Activated CD8-positive, alpha-beta memory T cell treated with anti-CD3 and anti-CD28 coated beads, Interleukin-2, amount 50 U/mL, for 4 hours (primary cell): ENCODE data around the gene CHRM5.
"Not testable (repeated sequence)": the region's sequence is repeated elsewhere in the genome, so short reads cannot be mapped to it uniquely, and the experiment has no call there.

Experiments used
- DNase-seq: peaks from one replicate; pipeline ENCODE4 v3.0.0-alpha.2; 2020

Gene CHRM5

DNA sequence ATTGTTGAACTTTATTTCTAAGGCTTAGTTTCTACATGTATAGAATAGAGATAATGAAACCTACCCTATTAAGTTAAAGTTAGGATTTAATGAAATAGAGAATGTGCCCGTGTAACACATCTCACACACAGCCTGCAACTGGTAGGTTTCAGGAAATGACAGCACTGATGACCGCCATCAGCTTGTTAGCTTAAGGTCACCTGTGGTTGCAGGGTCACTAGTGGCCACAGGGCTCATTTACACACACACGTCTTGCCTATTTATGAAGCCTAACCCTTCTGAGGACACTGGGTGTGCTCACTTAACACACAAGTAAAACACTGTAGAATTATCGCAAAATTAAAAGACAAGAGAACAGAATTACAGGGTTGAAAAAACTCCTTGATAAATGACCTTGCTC is 20.1 kb downstream of the CHRM5 start:
- no peak for DNase-seq

DNA sequence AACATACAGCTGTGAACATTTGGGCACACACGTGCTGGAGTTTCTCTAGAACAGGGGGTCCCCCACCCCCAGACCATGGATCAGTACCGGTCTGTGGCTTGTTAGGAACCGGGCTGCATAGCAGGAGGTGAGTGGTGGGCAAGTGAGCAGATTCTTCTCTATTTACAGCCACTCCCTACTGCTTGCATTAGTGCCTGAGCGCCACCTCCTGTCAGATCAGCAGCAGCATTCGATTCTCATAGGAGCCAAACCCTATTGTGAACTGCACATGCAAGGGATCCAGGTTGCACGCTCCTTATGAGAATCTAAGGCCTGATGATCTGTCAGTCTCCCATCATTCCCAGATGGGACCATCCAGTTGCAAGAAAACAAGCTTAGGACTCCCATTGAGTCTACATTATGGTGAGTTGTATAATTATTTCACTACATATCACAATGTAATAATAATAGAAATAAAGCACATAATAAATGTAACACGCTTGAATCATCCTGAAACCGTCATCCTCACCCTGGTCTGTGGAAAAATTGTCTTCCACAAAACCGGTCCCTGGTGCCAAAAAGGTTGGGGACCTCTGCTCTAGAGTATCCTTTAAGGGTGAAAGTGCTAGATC is 25.8 kb downstream of the CHRM5 start:
- no peak for DNase-seq

DNA sequence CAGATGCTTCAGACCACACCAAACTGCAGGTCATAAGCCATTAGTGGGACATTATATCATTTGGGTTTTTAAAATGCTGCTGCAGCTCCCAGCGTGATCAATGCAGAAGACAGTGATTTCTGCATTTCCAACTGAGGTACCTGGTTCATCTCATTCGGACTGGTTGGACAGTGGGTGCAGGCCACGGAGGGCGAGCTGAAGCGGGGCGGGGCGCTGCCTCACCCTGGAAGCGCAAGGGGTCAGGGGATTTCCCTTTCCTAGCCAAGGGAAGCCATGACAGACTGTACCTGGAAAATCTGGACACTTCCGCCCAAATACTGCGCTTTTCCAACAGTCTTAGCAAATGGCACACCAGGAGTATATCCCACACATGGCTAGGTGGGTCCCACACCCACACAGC is 27.4 kb downstream of the CHRM5 start:
- DNase-seq = not testable (repeated sequence)

DNA sequence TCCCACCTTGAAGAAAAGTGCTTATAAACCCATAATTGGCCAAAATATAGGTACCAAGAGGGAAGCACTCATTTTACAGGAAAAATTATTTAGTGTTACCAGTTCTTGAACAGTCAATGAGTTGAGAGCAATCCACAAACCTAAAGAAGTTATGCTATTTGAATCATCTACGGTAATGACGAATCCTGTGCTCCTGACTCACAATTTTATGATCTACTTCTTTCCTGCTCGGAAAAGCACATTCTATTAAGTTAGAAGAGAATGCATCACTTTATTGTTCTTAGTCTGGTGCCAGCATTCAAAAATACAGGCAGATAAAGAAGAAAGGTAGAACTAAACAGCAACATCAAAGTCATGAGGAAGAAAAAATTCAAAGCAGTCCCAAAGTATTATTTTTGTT is 33.2 kb downstream of the CHRM5 start:
- no peak for DNase-seq

DNA sequence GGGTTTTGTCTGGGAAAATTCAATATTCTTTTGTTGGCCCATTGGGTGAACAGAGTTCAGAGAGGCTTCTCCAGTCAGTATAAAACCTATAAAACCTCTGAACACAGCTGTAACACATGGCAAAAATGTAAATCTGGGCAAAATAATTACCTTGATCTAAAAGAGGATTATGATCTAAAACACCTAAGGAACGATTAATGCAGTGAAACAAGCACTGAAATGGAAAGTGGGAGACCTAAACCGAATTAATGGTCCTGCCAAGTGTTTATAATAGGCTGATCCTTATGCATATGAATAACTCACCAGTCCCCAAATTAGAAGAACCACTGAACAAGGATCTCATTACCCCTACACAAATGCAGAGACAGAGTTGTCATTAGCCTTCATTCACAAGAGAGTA is 38.1 kb downstream of the CHRM5 start:
- DNase-seq = no peak

DNA sequence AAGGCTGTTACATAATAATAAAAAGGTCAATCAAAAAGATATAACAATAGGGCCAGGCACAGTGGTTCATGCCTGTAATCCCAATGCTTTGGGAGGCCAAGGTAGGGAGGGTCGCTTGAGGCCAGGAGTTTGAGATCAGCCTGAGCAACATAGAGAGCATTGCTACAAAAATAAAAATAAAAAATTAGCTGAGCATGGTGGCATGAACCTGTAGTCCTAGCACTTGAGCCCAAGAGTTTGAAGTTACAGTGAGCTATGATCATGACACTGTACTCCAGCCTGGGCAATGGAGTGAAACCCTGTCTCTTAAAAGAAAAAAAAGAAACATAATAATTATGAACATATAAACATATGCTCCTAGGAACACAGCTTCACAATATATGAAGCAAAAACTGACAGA is 41.4 kb downstream of the CHRM5 start:
- DNase-seq = no peak

DNA sequence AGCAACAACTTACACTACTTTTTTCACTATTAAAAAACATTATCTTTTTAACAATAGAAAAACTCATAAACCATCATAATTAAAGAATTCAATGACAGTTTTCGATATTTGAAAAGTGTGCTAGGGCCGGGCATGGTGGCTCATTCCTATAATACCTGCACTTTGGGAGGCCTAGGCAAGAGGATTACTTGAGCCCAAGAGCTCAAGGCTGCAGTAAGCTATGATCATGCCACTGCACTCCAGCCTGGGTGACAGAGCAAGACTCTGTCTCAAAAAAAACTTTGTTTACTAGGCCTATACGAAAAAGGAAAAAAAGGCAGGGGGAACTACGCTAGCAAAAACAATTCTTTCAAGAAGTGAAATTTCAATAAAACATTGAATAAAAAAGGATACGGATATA is 42.6 kb downstream of the CHRM5 start:
- DNase-seq = no peak

DNA sequence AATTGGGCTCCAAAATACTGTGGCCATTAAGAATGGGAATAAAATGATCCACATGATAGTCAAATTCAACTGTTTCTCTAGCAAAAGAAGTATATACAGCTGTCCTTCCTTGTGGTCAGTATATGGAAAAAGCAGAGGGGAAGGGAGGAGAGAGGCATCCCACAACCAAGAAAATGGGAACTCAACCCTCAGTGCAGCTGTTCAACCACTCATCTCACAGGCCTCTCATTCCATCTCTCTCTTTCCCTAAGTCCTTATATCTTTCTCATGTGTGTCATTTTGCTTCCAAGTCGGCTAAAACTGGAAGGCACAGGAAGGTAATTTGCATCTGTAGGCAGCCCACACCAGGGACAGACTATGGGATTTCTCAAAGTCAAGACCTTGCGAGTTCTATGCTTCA is 43.2 kb downstream of the CHRM5 start:
- DNase-seq = no peak

DNA sequence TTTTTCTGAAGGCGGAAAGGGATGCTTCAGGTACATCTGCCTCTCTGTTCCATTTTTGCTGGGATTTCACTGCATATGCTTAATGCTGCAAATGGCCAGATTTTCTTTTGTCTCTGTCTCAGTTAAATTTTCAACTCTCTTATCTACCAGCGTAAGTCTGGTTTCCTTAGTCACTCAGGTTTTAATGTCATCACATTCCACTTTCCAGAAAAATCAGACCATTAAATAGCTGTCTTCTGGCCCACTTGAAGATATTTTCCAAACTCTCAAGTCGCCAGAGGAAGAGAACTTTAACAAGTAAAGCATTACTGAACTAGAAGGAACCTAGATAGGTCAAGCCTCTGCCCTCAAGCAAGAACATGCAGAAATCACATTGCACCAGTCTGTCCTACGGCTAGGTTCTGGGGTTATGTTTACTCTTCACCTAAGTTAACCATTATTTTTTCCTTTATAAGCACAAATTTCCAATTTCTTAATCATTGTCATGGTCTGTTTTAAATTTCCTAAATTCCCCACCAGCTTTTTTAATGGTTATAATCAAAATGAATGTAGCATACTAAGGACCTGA is 44.2 kb downstream of the CHRM5 start:
- DNase-seq = no peak

DNA sequence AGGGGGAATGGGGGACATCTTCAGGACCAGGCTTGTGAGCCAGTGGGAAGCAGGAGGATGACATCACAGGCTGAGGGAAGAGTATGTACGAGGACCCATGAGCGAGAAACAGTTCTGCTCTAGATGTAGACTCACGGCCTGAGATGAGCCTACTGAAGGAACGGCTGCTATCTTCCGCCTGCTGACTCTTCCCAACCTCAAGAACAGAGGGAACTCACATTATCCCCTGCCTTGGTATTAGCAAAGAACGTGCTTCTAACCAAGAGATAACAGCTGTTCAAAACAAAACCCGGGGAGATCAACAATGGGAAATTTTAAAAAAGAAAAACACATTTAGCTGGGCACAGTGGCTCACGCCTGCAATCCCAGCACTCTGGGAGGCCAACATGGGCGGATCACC is 45.4 kb downstream of the CHRM5 start:
- no peak for DNase-seq

DNA sequence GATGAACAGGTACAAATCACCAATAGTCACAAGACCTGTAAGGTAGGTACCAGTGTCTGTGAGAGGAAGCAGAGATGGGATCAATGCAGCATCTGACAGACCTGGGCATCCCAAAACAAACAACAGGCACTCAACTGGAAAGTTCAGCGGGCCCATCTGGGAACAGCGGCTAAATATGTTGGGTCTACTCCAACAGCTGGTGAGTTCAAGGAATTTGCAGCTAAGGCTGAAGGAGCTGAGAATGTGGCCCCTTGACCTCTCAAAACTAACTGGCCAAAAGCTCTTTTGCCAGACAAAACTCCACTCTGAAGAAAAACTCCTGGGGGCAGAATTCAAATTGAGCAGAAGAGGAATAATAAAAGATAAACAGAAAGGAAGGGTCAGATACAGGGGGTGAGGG is 46.3 kb downstream of the CHRM5 start:
- DNase-seq = no peak

DNA sequence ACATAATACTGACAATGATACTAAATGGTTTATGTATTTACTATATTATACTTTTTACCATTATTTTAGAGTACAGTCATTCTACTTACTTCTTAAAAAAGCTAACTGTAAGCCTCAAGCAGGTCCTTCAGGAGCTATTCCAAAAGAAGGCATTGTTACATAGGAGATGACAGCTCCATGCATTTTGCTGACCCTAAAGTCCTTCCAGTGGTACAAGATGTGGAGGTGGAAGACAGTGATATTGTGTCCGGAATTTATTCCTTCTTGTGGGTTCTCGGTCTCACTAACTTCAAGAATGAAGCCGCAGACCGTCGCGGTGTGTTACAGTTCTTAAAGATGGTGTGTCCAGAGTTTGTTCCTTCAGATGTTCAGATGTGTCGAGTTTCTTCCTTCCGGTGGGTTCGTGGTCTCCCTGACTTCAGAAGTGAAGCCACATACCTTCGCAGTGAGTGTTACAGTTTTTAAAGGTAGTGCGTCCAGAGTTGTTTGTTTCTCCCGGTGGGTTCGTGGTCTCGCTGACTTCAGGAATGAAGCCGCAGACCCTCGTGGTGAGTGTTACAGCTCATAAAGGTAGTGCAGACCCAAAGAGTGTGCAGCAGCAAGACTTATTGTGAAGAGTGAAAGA is 49.8 kb downstream of the CHRM5 start:
- DNase-seq = no peak

DNA sequence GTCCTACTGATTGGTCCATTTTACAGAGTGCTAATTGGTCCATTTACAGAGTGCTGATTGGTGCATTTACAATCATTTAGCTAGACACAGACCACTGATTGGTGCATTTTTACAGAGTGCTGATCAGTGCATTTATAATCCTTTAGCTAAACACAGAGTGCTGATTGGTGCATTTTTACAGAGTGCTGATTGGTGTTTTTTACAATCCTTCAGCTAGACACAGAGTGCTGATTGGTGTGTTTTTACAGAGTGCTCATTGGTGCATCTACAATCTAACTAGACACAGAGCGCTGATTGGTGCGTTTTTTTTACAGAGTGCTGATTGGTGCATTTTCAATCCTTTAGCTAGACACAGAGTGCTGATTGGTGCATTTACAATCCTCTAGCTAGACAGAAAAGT is 50.4 kb downstream of the CHRM5 start:
- not testable (repeated sequence) for DNase-seq

DNA sequence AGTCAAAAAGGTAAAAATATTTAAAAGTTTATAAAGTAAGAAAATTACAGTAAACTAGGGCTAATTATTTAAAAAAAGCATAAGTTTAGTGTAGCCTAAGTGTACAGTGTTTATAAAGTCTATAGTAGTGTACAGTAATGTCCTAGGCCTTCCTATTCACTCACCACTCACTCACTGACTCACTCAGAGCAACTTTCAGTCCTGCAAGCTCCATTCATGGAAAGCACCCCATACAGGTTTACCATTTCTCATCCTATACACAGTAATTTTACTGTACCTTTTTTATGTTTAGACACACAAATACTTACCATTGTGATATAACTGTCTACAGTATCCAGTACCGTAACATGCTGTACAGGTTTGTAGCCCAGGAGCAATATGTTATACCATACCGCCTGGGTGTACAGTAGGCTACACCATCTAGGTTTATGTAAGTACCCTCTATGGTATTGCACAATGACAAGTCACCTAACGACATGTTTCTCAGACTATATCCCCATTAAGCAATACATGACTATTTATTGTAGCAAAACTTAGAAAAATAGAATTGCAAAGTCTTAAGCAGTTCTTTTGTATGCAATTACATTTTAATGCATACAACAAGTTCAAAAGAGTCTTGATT is 51.2 kb downstream of the CHRM5 start:
- DNase-seq = no peak

DNA sequence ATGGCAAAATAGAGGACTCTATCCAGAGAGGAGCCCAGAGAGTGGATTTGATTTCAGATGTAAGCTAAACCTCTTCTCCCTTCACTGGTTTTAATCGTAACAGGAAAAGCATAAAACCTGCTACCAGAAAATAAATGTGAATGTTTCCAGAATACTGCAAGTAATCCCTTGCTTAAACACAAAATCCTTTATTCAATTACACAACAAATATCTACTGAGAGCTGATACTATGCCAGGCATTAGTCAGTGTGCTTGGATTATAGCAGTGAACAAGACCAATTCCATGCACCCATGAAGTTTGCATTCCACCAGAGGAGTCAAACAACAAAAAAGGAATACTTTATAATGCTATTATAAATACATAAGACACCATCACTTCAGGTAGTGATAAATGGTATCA is 55.6 kb downstream of the CHRM5 start:
- DNase-seq = no peak

DNA sequence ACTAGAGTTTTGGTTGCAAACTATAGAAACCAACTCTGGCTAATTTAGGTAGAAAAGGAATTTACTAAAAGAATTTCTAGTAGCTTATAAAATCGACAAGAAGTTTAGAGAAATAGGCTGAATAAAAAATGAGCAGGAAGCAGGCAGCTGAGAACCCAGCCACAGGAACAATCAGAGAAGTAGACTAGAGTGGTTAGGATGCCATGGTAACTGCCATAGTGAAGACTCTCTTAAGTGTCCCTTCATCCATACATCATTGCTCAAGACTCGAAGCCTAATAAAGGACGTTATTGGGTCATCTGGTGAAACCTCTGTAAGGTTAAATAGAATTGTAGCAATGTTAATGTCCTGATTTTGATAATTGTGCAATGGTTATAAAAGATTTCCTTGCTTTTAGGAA is 57.0 kb downstream of the CHRM5 start:
- DNase-seq = no peak

DNA sequence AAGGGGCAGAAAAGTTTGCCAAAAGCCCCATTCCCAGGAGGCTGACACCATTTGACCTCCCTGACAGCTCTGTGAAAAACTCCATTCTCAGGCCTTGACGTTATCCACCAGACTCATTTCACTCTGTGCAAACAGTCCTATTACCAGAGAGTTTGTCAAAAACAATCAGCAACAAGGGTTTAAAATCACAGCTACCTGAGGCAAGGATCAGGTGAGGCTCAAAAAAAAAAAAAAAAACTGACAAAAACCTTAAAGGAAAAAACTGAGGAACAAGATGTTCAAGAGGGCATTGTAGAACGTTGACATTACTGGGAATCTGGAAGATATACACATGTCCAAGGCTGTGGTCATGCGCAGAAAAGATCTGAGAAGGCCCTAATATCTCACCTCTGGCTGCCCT is 59.3 kb downstream of the CHRM5 start:
- DNase-seq = no peak

DNA sequence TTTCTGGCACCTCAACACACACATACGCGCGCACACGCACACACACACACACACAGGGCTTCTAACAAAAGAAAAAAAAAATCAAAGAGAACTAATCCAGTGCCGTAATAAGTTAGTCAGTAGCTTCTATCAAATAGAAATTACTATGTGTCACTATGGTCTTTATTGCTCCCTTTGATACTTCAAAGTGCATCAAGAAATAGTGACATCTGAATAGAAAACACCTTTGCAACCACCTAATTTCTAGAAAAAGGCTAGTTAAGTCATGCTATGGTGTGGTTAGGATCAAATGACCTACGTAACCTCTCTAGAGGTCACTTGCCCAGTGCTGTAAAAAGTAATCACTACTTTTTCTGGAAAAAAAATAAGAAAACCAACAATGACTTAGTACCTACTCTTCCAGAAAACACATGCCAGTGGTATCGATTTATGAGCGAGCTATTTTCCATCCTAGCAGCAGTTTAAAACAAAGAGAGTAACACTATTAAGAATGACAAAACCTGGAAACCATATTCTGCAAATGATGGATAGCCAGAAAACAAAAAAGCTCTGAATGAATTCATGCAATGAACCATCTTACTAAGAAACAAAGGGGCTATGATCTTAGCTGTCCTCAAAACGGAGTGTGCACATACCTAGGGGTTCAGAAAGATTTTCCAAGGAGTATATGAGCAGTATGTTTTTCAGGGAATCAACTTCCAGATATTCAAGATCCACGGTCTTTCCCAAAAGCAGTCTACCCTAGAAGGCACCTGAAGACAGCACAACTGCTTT is 63.9 kb downstream of the CHRM5 start:
- no peak for DNase-seq

DNA sequence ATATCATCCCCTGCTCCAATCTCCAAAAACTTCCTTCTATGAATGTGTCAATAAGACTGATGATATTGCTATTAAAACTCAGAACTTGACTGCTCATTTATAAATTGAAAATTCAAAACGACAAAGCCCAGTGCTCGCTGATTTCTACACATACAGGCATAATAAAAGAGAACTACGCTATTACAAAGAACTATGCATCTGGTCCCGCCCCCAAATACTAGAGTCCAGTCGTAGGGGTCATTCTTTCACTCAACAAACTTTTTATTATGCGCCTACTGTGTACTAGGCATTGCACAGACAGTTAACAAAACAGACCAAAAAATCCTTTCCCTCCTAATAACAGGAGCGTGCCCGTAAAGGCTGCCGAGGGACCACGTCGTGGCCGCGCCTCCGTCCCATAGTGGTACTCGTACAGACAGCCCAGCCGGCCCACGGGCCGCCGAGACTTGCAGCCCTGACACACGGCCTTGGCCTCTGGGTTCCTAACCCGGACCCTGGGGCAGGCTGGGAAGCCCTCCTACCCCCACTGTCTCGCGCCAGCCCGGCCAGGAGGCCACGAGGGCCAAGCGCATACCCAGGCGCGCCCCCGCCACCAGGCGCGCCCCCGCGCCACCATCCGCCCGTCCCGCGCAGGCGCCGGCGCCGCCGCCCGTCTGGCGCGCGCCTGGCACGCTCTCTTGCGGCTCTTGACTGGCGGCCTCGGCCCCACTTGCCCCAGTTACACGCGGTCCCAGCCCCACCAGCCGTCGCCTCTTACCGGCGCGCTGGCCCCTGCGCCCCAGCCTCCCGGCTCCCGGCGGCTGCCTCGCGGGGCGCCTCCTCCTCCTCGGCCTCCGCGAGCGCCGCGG is 70.0 kb downstream of the CHRM5 start:
- peak; percentile 80 for DNase-seq

DNA sequence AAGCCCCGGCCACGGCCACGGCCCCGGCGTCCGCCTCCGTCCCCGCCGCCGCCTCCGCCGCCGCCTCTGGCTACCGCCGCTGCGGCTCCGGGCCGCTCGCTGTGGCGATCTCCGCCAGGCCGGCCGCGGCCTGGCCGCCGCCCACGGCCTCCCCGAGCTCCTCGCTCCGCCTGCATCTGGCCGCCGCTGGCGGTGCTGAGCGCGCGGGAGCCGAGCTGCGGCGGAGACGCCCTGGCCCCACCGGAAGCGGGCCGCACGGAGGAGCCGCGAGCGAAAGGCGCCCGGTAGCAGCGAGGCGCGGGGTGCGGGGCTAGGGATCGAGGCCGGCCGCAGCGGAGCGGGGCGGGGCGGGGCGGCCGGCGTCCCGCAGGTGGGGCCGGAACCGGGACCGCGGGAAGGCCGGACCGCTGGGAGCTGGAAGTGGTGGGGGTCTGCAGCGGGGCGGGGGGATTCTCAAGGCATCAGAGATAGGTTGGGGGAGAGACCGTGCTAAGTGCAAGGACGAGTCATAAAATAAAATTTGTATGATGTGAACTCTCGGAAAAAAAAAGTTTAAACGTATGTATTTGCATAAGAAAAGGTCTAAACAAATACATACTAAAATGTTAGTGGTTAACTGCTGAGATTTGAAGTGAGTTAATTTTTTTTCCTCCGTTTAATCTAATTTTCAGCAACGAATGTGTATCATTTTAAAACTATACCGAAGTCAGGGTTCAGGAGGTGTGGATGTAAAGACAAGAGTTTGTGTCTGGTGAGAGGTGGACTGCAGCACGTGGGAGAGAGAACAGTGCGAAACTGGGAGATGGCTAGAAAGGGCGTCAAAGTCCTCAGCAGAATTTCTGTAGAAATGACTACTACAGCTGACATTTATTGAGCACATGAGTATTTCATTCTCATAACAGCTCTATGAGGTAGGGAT is 70.8 kb downstream of the CHRM5 start, which contains the start of gene AVEN:
AVEN (minus strand) TSS at position 334 of the 919 bp plus-strand sequence; CDS start at position 176, 158 bp downstream.
- DNase-seq = peak; percentile 59

DNA sequence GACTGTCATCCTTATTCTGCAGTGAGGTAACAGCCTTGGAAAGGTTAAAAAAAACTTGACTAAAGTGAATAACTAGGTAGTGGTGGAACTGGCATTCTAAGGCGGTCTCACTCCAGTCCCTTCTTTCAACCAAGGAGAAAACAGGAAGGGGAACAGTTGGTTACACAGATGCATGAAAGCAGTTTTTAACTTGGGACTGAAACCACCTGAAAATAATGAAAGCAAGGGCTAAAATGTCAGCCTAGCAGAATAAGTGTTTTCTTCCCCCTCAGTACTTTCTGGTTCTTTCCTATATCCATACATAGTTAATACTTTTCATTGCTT is 71.5 kb downstream of the CHRM5 start:
- DNase-seq = no peak

DNA sequence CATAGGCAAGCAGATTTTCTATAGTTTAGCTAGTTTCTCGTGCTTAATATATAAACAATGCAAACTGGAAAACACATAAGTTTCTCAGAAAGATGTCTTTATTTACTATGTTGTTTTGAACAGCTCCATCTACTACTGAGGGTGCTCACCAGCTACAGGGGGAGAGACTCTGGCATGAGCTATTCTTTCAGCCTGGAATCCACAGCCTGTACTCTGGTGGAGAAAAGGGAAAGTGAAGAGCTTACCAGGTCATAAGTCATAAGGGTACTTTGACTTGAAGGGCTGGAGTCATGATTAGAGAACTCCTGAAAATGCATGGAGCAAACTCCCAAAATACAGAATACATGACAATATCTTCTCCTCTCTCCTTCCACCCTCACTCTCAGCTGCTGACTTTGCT is 75.1 kb downstream of the CHRM5 start:
- no peak for DNase-seq
